ENCODE results near the gene RTTN. TPM values are rescaled to one million over a fixed set of nuclear protein-coding genes. Genes with fewer than 3 reads are reported as not detected.

The RTTN gene
- total RNA-seq, 2 experiments from 2014 or later: 30.3 to 42.3 TPM

GRCh38 chr18:70194227-70194890, 11.1 kb downstream of the RTTN start:
- Mint-ChIP-seq H3K9me3 (ENCODE audit: low read depth) (no peaks in the 10 kb centered on the region), H3K36me3 (peaks cover 69% of the 10 kb centered on the region), H3K27me3 (no peaks in the 10 kb centered on the region), H3K4me1 (peaks cover 42% of the 10 kb centered on the region), H3K27ac (peak overlapping the region; percentile 73), H3K4me3 (no peak overlapping the region)
- CTCF ChIA-PET: interaction anchor here (1.3 to 3.7 kb wide), 8 partner anchors 9 to 261 kb away, joined by 3 to 22 read pairs (median 9); partner anchors contain the start of gene RTTN
- ATAC-seq (peak; percentile 82), DNase-seq (peak; percentile 50)

- ATAC-seq (no peak), DNase-seq (no peak)
- H3K4me1 Mint-ChIP-seq: peaks cover 21% of the 10 kb centered on the region
- H3K36me3 Mint-ChIP-seq: peaks cover 67% of the 10 kb centered on the region
- CTCF ChIA-PET: no interaction called here
- H3K27ac Mint-ChIP-seq: no peak overlapping the region
- H3K27me3 Mint-ChIP-seq: no peaks in the 10 kb centered on the region
- no peak overlapping the region for H3K4me3 Mint-ChIP-seq
- H3K9me3 Mint-ChIP-seq (ENCODE audit: low read depth): no peaks in the 10 kb centered on the region
These were observed 15.0 kb downstream of the RTTN start for GRCh38 chr18:70190529-70190928.

- Mint-ChIP-seq H3K36me3 (peaks cover 71% of the 10 kb centered on the region), H3K4me1 (peaks cover 11% of the 10 kb centered on the region), H3K27me3 (no peaks in the 10 kb centered on the region), H3K9me3 (ENCODE audit: low read depth) (no peaks in the 10 kb centered on the region), H3K4me3 (no peak overlapping the region), H3K27ac (no peak overlapping the region)
- ATAC-seq: no peak
- CTCF ChIA-PET: no interaction called here
- no peak for DNase-seq
These were observed 17.4 kb downstream of the RTTN start for GRCh38 chr18:70188113-70188512.

- DNase-seq (no peak), ATAC-seq (no peak)
- Mint-ChIP-seq H3K27me3 (no peaks in the 10 kb centered on the region), H3K4me3 (no peak overlapping the region), H3K9me3 (ENCODE audit: low read depth) (no peaks in the 10 kb centered on the region), H3K36me3 (peaks cover 50% of the 10 kb centered on the region), H3K4me1 (peaks cover 15% of the 10 kb centered on the region), H3K27ac (peak overlapping the region; percentile 13)
- CTCF ChIA-PET: interaction anchor here (2.0 kb wide), 1 partner anchor 11 kb away, joined by 13 read pairs; no protein-coding TSS in a partner anchor
These were observed 22.0 kb downstream of the RTTN start for GRCh38 chr18:70183441-70183840.

GRCh38 chr18:70182548-70182947, 22.9 kb downstream of the RTTN start:
- Mint-ChIP-seq H3K36me3 (peaks cover 52% of the 10 kb centered on the region), H3K4me3 (no peak overlapping the region), H3K27me3 (no peaks in the 10 kb centered on the region), H3K9me3 (ENCODE audit: low read depth) (no peaks in the 10 kb centered on the region), H3K27ac (no peak overlapping the region), H3K4me1 (peaks cover 15% of the 10 kb centered on the region)
- ATAC-seq: no peak
- CTCF ChIA-PET: no interaction called here
- no peak for DNase-seq

- Mint-ChIP-seq H3K9me3 (ENCODE audit: low read depth) (no peaks in the 10 kb centered on the region), H3K4me3 (no peak overlapping the region), H3K36me3 (peaks cover 50% of the 10 kb centered on the region), H3K27ac (no peak overlapping the region), H3K4me1 (peaks cover 15% of the 10 kb centered on the region), H3K27me3 (no peaks in the 10 kb centered on the region)
- ATAC-seq (no peak), DNase-seq (no peak)
- CTCF ChIA-PET: no interaction called here
These were observed 23.8 kb downstream of the RTTN start for GRCh38 chr18:70181725-70182124.

GRCh38 chr18:70181015-70181414, 24.5 kb downstream of the RTTN start:
- ATAC-seq (no peak), DNase-seq (no peak)
- H3K27me3 Mint-ChIP-seq: no peaks in the 10 kb centered on the region
- H3K27ac Mint-ChIP-seq: no peak overlapping the region
- H3K4me3 Mint-ChIP-seq: no peak overlapping the region
- CTCF ChIA-PET: no interaction called here
- H3K4me1 Mint-ChIP-seq: peaks cover 15% of the 10 kb centered on the region
- H3K36me3 Mint-ChIP-seq: peaks cover 46% of the 10 kb centered on the region
- H3K9me3 Mint-ChIP-seq (ENCODE audit: low read depth): no peaks in the 10 kb centered on the region

- Mint-ChIP-seq H3K27me3 (no peaks in the 10 kb centered on the region), H3K4me1 (peaks cover 2% of the 10 kb centered on the region), H3K27ac (no peak overlapping the region), H3K36me3 (peaks cover 24% of the 10 kb centered on the region), H3K9me3 (ENCODE audit: low read depth) (no peaks in the 10 kb centered on the region), H3K4me3 (no peak overlapping the region)
- no peak for ATAC-seq
- DNase-seq: no peak
- CTCF ChIA-PET: no interaction called here
These were observed 28.9 kb downstream of the RTTN start for GRCh38 chr18:70176537-70176936.

GRCh38 chr18:70175216-70175615, 30.3 kb downstream of the RTTN start:
- CTCF ChIA-PET: interaction anchor here (0.7 to 1.2 kb wide), 3 partner anchors 20 to 455 kb away, joined by 3 to 5 read pairs (median 4); no protein-coding TSS in a partner anchor
- Mint-ChIP-seq H3K4me1 (peaks cover 2% of the 10 kb centered on the region), H3K36me3 (peaks cover 24% of the 10 kb centered on the region), H3K27ac (no peak overlapping the region), H3K4me3 (no peak overlapping the region), H3K9me3 (ENCODE audit: low read depth) (no peaks in the 10 kb centered on the region), H3K27me3 (no peaks in the 10 kb centered on the region)
- ATAC-seq (no peak), DNase-seq (no peak)

- CTCF ChIA-PET: no interaction called here
- H3K36me3 Mint-ChIP-seq: peaks cover 17% of the 10 kb centered on the region
- no peaks in the 10 kb centered on the region for H3K9me3 Mint-ChIP-seq (ENCODE audit: low read depth)
- DNase-seq: no peak
- peaks cover 2% of the 10 kb centered on the region for H3K4me1 Mint-ChIP-seq
- no peak overlapping the region for H3K4me3 Mint-ChIP-seq
- H3K27me3 Mint-ChIP-seq: no peaks in the 10 kb centered on the region
- no peak overlapping the region for H3K27ac Mint-ChIP-seq
- ATAC-seq: no peak
These were observed 33.3 kb downstream of the RTTN start for GRCh38 chr18:70172225-70172624.

- H3K27ac Mint-ChIP-seq: no peak overlapping the region
- no peaks in the 10 kb centered on the region for H3K9me3 Mint-ChIP-seq (ENCODE audit: low read depth)
- H3K36me3 Mint-ChIP-seq: peaks cover 13% of the 10 kb centered on the region
- CTCF ChIA-PET: interaction anchor here (0.8 kb wide), 1 partner anchor 26 kb away, joined by 3 read pairs; no protein-coding TSS in a partner anchor
- no peak for DNase-seq
- H3K27me3 Mint-ChIP-seq: no peaks in the 10 kb centered on the region
- no peak overlapping the region for H3K4me3 Mint-ChIP-seq
- peaks cover 9% of the 10 kb centered on the region for H3K4me1 Mint-ChIP-seq
- ATAC-seq: no peak
These were observed 35.7 kb downstream of the RTTN start for GRCh38 chr18:70169747-70170146.

- Mint-ChIP-seq H3K9me3 (ENCODE audit: low read depth) (peaks cover 5% of the 10 kb centered on the region), H3K36me3 (peaks cover 34% of the 10 kb centered on the region), H3K27me3 (no peaks in the 10 kb centered on the region), H3K4me1 (peaks cover 7% of the 10 kb centered on the region), H3K27ac (no peak overlapping the region), H3K4me3 (no peak overlapping the region)
- DNase-seq: no peak
- CTCF ChIA-PET: no interaction called here
- no peak for ATAC-seq
These were observed 38.8 kb downstream of the RTTN start for GRCh38 chr18:70166668-70167067.

GRCh38 chr18:70165936-70166335, 39.6 kb downstream of the RTTN start:
- CTCF ChIA-PET: no interaction called here
- ATAC-seq: no peak

GRCh38 chr18:70160073-70160678, 45.3 kb downstream of the RTTN start:
- peak overlapping the region; percentile 42 for H3K27ac Mint-ChIP-seq
- no peak for ATAC-seq
- CTCF ChIA-PET: no interaction called here
- H3K27me3 Mint-ChIP-seq: no peaks in the 10 kb centered on the region
- DNase-seq: no peak
- peaks cover 80% of the 10 kb centered on the region for H3K36me3 Mint-ChIP-seq
- no peak overlapping the region for H3K4me3 Mint-ChIP-seq
- H3K9me3 Mint-ChIP-seq (ENCODE audit: low read depth): peaks cover 5% of the 10 kb centered on the region
- H3K4me1 Mint-ChIP-seq: peaks cover 21% of the 10 kb centered on the region

More at GRCh38 chr18:70165936-70166335, 39.6 kb downstream of the RTTN start:
- Mint-ChIP-seq H3K9me3 (ENCODE audit: low read depth) (peaks cover 5% of the 10 kb centered on the region), H3K4me1 (peaks cover 7% of the 10 kb centered on the region), H3K27me3 (no peaks in the 10 kb centered on the region), H3K36me3 (peaks cover 41% of the 10 kb centered on the region), H3K4me3 (no peak overlapping the region), H3K27ac (no peak overlapping the region)
- DNase-seq: no peak
